SK-N-SH treated with all-trans-retinoic acid at 6 μM for 48 hours (cell line): ENCODE results near the gene SGK1.

Experiments used
- ATAC-seq: fragments of 200-7000 bp; cut with Tn5 transposase; 3 replicates; pipeline ENCODE4 v1.9.1; 2020; ENCODE audit warnings: mild to moderate bottlenecking, moderate library complexity
- ARNTL ChIP-seq: fragments of 450-650 bp; formaldehyde crosslinking; IDR thresholded peaks from 2 replicates; pipeline ENCODE4 v1.5.0; 2020; ENCODE audit warnings: low read depth, mild to moderate bottlenecking, moderate library complexity, borderline replicate concordance
- BACH2 ChIP-seq: fragments of 250-450 bp; sonication (Bioruptor Pico); IDR thresholded peaks from 2 replicates; pipeline ENCODE4 v1.9.0; 2021; ENCODE audit warnings: mild to moderate bottlenecking, borderline replicate concordance
- CSDC2 ChIP-seq: fragments of 250-450 bp; sonication (Bioruptor Pico); IDR thresholded peaks from 2 replicates; pipeline ENCODE4 v1.5.0; 2020; ENCODE audit warnings: mild to moderate bottlenecking, moderate library complexity
- GLIS3 ChIP-seq: fragments of 250-450 bp; sonication (Bioruptor Pico); IDR thresholded peaks from 2 replicates; pipeline ENCODE4 v1.5.0; 2020; ENCODE audit warnings: mild to moderate bottlenecking, moderate library complexity
- ISL1 ChIP-seq: fragments of 250-450 bp; sonication (Bioruptor Pico); IDR thresholded peaks from 2 replicates; pipeline ENCODE4 v2.1.2; 2022; ENCODE audit warnings: mild to moderate bottlenecking, moderate library complexity
- OSR1 ChIP-seq: fragments of 250-450 bp; sonication (Bioruptor Pico); IDR thresholded peaks from 2 replicates; pipeline ENCODE4 v1.8.0; 2022; ENCODE audit warnings: moderate library complexity, mild to moderate bottlenecking, inconsistent platforms
- PPARA ChIP-seq: fragments of 250-450 bp; sonication (Bioruptor Pico); IDR thresholded peaks from 2 replicates; pipeline ENCODE4 v1.5.0; 2020; ENCODE audit warnings: mild to moderate bottlenecking, borderline replicate concordance
- RARB ChIP-seq: fragments of 250-450 bp; sonication (Bioruptor Pico); IDR thresholded peaks from 2 replicates; pipeline ENCODE4 v1.8.0; 2021; ENCODE audit warnings: mild to moderate bottlenecking, moderate library complexity
- TCF4 ChIP-seq: fragments of 250-450 bp; sonication (Bioruptor Pico); IDR thresholded peaks from 2 replicates; pipeline ENCODE4 v1.8.0; 2021; ENCODE audit warnings: mild to moderate bottlenecking, moderate library complexity, borderline replicate concordance
- TOX ChIP-seq: fragments of 250-450 bp; sonication (Bioruptor Pico); IDR thresholded peaks from 2 replicates; pipeline ENCODE4 v1.8.0; 2021; ENCODE audit warnings: mild to moderate bottlenecking, moderate library complexity, borderline replicate concordance
- ZC3H10 ChIP-seq: fragments of 250-450 bp; sonication (Bioruptor Pico); IDR thresholded peaks from 2 replicates; pipeline ENCODE4 v1.5.1; 2021; ENCODE audit warnings: mild to moderate bottlenecking, moderate library complexity
- ZFP3 ChIP-seq: fragments of 250-450 bp; sonication (Bioruptor Pico); IDR thresholded peaks from 2 replicates; pipeline ENCODE4 v1.5.0; 2020; ENCODE audit warnings: mild to moderate bottlenecking, moderate library complexity
- ZFP30 ChIP-seq: fragments of 450-650 bp; formaldehyde crosslinking; IDR thresholded peaks from 2 replicates; pipeline ENCODE4 v1.5.0; 2022; ENCODE audit warnings: mild to moderate bottlenecking, moderate library complexity
- ZNF565 ChIP-seq: fragments of 450-650 bp; formaldehyde crosslinking; conservative IDR thresholded peaks from 2 replicates; pipeline ENCODE4 v1.5.0; 2020; ENCODE audit warnings: low read depth, mild to moderate bottlenecking, moderate library complexity
- ZNF70 ChIP-seq: fragments of 450-650 bp; formaldehyde crosslinking; IDR thresholded peaks from 2 replicates; pipeline ENCODE4 v1.5.0; 2020; ENCODE audit warnings: mild to moderate bottlenecking, moderate library complexity
- ZNF8 ChIP-seq: fragments of 450-650 bp; formaldehyde crosslinking; IDR thresholded peaks from 2 replicates; pipeline ENCODE4 v1.5.0; 2020; ENCODE audit warnings: mild to moderate bottlenecking, moderate library complexity
- TF ChIP-seq, protein P1 (sequence below): fragments of 250-450 bp; sonication (Bioruptor Pico); IDR thresholded peaks from 2 replicates; pipeline ENCODE4 v1.5.1; 2020; ENCODE audit warnings: low read depth, mild to moderate bottlenecking, moderate library complexity
- TF ChIP-seq, protein P2 (sequence below): fragments of 250-450 bp; sonication (Bioruptor Pico); IDR thresholded peaks from 2 replicates; pipeline ENCODE4 v1.8.0; 2021; ENCODE audit warnings: low read depth, mild to moderate bottlenecking, moderate library complexity, borderline replicate concordance
- TF ChIP-seq, protein P3 (sequence below): fragments of 250-450 bp; sonication (Bioruptor Pico); IDR thresholded peaks from 2 replicates; pipeline ENCODE4 v1.8.0; 2020; ENCODE audit warnings: mild to moderate bottlenecking, moderate library complexity, borderline replicate concordance

The SGK1 gene

DNA sequence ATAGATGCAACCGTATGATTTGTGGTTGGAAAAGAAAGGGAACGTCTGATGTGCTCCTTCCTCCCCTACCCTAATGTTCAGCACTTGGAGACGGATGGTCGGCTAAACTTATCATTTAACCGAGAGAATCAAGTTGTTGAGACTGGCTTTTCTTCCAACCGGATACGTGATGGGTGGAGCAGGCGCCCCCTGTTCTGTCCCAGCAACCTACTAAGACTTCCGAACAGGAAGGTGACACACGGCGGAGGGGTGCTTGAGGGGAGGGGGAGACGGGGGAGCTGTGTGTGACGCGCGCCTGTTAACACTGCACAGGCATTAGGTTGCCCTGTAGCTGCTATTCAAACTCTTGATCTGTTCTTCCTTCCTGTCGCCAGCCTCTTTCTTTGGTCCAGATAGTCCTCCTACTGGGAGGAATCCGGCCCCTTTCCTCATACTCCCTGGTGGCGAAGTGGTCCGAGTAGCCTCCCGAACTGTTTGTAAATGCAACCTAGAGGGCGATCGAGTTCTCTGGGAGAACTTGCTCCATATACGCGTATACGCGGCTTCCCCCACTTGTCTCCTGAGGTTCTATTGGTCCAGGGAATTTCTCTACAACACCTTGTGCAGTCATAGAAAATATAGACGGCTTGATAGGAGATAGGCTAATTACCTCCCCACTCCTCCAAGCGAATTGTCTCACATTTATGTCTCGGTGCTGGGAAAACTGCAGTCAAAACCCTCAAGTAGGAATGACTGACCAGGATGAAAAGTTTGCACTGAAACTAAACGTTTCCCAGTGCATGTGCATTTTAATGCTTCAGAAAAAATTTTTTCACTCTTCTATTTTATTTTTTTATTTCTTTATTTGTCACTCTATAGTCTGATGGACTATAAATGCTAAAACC is 139.5 kb downstream of the SGK1 start:
- ATAC-seq = peak; percentile 5; the same call in 2 of the 3 replicates
- TF ChIP-seq ZNF565 (CRISPR knock-in tag) (no peak), PPARA (CRISPR knock-in tag) (no peak), ISL1 (no peak), TOX (CRISPR knock-in tag) (no peak), ZFP30 (no peak), GLIS3 (CRISPR knock-in tag) (no peak), TCF4 (CRISPR knock-in tag) (no peak), ZC3H10 (CRISPR knock-in tag) (no peak), ZNF70 (CRISPR knock-in tag) (no peak), ZFP3 (CRISPR knock-in tag) (no peak), ZNF8 (no peak)
- TF ChIP-seq, protein P1, sequence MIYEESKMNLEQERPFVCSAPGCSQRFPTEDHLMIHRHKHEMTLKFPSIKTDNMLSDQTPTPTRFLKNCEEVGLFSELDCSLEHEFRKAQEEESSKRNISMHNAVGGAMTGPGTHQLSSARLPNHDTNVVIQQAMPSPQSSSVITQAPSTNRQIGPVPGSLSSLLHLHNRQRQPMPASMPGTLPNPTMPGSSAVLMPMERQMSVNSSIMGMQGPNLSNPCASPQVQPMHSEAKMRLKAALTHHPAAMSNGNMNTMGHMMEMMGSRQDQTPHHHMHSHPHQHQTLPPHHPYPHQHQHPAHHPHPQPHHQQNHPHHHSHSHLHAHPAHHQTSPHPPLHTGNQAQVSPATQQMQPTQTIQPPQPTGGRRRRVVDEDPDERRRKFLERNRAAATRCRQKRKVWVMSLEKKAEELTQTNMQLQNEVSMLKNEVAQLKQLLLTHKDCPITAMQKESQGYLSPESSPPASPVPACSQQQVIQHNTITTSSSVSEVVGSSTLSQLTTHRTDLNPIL (CRISPR knock-in tag) = no peak
- TF ChIP-seq, protein P2, sequence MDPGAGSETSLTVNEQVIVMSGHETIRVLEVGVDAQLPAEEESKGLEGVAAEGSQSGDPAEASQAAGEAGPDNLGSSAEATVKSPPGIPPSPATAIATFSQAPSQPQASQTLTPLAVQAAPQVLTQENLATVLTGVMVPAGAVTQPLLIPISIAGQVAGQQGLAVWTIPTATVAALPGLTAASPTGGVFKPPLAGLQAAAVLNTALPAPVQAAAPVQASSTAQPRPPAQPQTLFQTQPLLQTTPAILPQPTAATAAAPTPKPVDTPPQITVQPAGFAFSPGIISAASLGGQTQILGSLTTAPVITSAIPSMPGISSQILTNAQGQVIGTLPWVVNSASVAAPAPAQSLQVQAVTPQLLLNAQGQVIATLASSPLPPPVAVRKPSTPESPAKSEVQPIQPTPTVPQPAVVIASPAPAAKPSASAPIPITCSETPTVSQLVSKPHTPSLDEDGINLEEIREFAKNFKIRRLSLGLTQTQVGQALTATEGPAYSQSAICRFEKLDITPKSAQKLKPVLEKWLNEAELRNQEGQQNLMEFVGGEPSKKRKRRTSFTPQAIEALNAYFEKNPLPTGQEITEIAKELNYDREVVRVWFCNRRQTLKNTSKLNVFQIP (CRISPR knock-in tag) = no peak
- TF ChIP-seq, protein P3, sequence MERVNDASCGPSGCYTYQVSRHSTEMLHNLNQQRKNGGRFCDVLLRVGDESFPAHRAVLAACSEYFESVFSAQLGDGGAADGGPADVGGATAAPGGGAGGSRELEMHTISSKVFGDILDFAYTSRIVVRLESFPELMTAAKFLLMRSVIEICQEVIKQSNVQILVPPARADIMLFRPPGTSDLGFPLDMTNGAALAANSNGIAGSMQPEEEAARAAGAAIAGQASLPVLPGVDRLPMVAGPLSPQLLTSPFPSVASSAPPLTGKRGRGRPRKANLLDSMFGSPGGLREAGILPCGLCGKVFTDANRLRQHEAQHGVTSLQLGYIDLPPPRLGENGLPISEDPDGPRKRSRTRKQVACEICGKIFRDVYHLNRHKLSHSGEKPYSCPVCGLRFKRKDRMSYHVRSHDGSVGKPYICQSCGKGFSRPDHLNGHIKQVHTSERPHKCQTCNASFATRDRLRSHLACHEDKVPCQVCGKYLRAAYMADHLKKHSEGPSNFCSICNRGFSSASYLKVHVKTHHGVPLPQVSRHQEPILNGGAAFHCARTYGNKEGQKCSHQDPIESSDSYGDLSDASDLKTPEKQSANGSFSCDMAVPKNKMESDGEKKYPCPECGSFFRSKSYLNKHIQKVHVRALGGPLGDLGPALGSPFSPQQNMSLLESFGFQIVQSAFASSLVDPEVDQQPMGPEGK = no peak

DNA sequence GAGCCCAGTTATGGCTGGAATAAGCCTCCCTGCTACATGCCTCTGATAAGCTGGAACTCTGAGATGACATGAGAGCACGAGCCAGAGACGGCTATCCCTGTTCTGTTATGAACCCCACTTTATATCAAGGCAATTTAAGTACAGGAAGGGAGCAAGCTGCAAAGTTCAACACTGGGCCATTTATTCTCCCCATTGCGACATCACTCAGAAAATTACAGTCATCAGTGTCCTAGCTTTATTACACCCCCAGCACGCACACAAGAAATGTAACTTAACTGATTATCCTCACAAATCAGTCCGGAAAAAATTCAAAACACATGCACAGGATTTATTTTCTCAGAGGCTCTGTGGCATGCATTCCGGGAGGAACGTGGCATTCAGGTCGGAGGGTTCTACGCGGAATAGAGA is 140.2 kb downstream of the SGK1 start:
- TF ChIP-seq ZNF70 (CRISPR knock-in tag) (peak; percentile 79; the same call in 1 of the 2 replicates), ZC3H10 (CRISPR knock-in tag) (no peak)
- TF ChIP-seq, all 23 proteins: peak for 1
- no peak for ATAC-seq

DNA sequence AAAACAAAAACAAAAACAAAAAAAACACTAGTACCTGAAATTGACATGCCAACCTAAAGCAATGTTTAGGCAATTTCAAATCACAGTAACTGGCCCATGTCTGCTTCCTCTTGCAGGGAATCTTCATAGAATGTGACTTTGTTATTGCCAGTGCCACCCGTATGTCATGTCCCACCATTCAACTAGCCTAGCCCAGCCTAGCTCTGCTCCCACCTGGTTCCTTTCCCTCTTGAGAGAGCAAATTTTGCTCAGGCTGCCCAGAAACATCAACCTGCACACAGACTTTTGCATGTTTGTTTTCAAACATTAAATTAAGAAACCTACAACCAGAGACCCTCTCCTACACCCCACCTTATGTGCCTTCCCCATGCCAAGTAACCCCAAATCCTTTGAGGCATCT is 140.7 kb downstream of the SGK1 start:
- ATAC-seq = no peak
- no peak for TF ChIP-seq TOX (CRISPR knock-in tag)
- TF ChIP-seq, protein P1 (CRISPR knock-in tag) = no peak
- TF ChIP-seq BACH2 (CRISPR knock-in tag) = no peak
- no peak for TF ChIP-seq PPARA (CRISPR knock-in tag)

DNA sequence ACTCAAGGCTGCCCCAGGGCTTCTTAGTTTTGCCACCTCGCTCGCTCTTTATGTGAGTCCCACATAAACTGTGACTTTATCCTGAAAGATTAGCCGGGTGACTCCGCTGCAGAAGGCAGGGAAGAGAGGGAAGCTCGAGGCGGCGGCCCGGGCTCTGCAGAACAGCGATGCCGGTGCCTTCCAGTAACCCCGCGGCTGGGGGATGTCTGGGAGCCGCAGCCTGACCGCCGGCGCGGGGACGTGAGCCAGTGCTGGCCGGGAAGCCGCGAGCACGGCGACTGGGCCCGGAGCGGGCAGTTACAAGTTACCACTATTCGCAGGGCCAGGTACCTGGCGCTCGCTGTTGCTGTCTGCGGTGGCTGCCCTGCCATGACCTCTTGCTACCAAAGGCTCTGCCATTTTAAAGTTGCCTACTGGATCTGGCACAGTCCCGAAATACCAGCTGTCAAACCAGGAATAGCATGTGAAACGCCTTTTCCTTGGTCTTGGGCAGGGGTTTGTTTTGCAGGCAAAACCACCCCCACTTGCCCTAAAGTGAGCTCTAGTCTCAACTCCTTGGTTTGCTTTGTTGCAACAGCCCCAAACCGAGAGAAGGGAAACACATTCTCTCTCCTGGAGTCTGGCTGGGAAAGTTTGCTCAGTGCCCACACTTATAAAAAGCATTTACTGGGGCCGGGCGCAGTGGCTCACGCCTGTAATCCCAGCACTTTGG is 141.5 kb downstream of the SGK1 start:
- no peak for ATAC-seq
- TF ChIP-seq RARB (CRISPR knock-in tag) = no peak
- no peak for TF ChIP-seq ISL1
- no peak for TF ChIP-seq CSDC2 (CRISPR knock-in tag)
- TF ChIP-seq BACH2 (CRISPR knock-in tag) = no peak
- TF ChIP-seq TOX (CRISPR knock-in tag) = no peak
- TF ChIP-seq ZNF70 (CRISPR knock-in tag) = no peak
- no peak for TF ChIP-seq TCF4 (CRISPR knock-in tag)
- no peak for TF ChIP-seq ARNTL (CRISPR knock-in tag)
- no peak for TF ChIP-seq ZNF565 (CRISPR knock-in tag)
- no peak for TF ChIP-seq GLIS3 (CRISPR knock-in tag)
- no peak for TF ChIP-seq ZFP30
- no peak for TF ChIP-seq OSR1 (CRISPR knock-in tag)
- no peak for TF ChIP-seq ZFP3 (CRISPR knock-in tag)
- TF ChIP-seq ZNF8 = no peak
